Osteocyte (in vitro differentiated cells): ENCODE measurements around the gene LRRC59. TPM values are rescaled to one million over a fixed set of nuclear protein-coding genes. Genes with fewer than 3 reads are reported as not detected.

Experiments
- DNase-seq: peaks from one replicate; pipeline ENCODE4 v3.0.0; 2021; ENCODE audit warnings: mixed read lengths; ENCODE audit not compliant: unreplicated experiment; ENCODE audit errors: extremely low spot score
- H3K27ac Mint-ChIP-seq: one replicate; pipeline ENCODE4 v1.8.0; 2021; ENCODE audit warnings: mild to moderate bottlenecking, mixed read lengths; ENCODE audit not compliant: unreplicated experiment
- H3K27me3 Mint-ChIP-seq: one replicate; pipeline ENCODE4 v1.8.0; 2021; ENCODE audit warnings: mixed read lengths; ENCODE audit not compliant: unreplicated experiment
- H3K36me3 Mint-ChIP-seq: one replicate; pipeline ENCODE4 v1.8.0; 2021; ENCODE audit warnings: mixed read lengths; ENCODE audit not compliant: unreplicated experiment
- H3K4me1 Mint-ChIP-seq: one replicate; pipeline ENCODE4 v1.8.0; 2021; ENCODE audit warnings: mixed read lengths; ENCODE audit not compliant: unreplicated experiment
- H3K4me3 Mint-ChIP-seq: one replicate; pipeline ENCODE4 v1.8.0; 2021; ENCODE audit warnings: mild to moderate bottlenecking, moderate library complexity, mixed read lengths; ENCODE audit not compliant: unreplicated experiment
- H3K9me3 Mint-ChIP-seq: one replicate; pipeline ENCODE4 v1.8.0; 2021; ENCODE audit warnings: mixed read lengths; ENCODE audit not compliant: unreplicated experiment
- CTCF ChIP-seq: fragments of 200-600 bp; sonication (generic); IDR thresholded peaks from 2 replicates; pipeline ENCODE4 v1.5.0; 2021; ENCODE audit warnings: antibody characterized with exemption, mild to moderate bottlenecking, moderate library complexity
- total RNA-seq: library from RNA; stranded (reverse); gene quantifications from 2 replicates; pipeline ENCODE4 v1.2.1, GENCODE V29; 2021

LRRC59 gene
- total RNA-seq, 1 donor from 2014 or later = 87.2 TPM

GRCh38 chr17:50389534-50389933 lies 7.8 kb downstream of the LRRC59 start:
- Mint-ChIP-seq H3K36me3 (peaks cover 59% of the 10 kb centered on the region), H3K27me3 (no peaks in the 10 kb centered on the region), H3K4me3 (no peak overlapping the region), H3K4me1 (peaks cover 20% of the 10 kb centered on the region), H3K9me3 (no peaks in the 10 kb centered on the region), H3K27ac (no peak overlapping the region)
- no peak for TF ChIP-seq CTCF
- DNase-seq = no peak

GRCh38 chr17:50388728-50389127 lies 8.6 kb downstream of the LRRC59 start:
- H3K27ac Mint-ChIP-seq = no peak overlapping the region

DNA sequence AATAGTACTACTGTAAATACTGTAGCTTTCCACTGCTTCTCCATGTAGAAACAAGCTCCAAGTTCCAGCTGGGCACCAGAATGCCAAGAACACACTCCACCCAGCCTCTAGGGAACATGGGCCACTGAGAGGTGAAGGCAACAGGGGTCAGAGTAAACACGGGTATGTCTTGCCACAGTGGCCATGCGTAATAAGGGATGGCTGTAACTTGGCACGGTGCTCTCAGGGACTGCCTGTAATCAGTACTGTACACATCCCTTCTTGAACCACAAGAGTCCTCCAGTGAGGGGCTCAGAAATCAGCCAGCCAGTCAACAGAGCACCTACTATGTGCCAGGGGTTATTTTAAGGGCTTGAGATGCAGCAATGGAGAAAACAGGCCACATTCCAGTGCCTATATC lies 10.8 kb downstream of the LRRC59 start:
- peak overlapping the region; percentile 63 for H3K27ac Mint-ChIP-seq
- peaks cover 54% of the 10 kb centered on the region for H3K36me3 Mint-ChIP-seq

More at GRCh38 chr17:50388728-50389127, 8.6 kb downstream of the LRRC59 start:
- Mint-ChIP-seq H3K4me3 (no peak overlapping the region), H3K4me1 (peaks cover 20% of the 10 kb centered on the region), H3K9me3 (no peaks in the 10 kb centered on the region), H3K36me3 (peaks cover 57% of the 10 kb centered on the region), H3K27me3 (no peaks in the 10 kb centered on the region)
- DNase-seq = no peak
- no peak for TF ChIP-seq CTCF

DNA sequence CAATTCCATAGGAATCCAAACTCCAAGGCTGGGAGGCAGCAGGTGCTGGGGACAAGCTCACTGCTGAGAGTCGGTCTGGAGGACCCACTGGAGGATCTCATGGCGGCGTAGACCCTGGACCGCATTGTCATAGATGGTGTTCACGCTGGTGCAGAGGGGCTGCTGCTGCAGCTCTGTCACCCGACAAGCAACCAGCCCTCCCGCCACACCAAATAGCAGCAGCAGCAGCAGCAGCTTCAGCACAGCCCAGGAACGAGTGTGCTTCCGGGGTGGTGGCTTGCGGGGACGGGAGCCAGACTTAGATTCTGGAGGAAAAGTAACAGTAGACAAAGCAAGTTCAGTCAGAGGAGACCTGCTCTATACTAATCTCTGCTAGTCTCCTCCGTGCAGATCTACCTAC lies 14.4 kb downstream of the LRRC59 start:
- Mint-ChIP-seq H3K27ac (no peak overlapping the region), H3K36me3 (peaks cover 49% of the 10 kb centered on the region), H3K27me3 (no peaks in the 10 kb centered on the region), H3K4me3 (no peak overlapping the region), H3K9me3 (no peaks in the 10 kb centered on the region), H3K4me1 (peaks cover 20% of the 10 kb centered on the region)
- no peak for TF ChIP-seq CTCF
- no peak for DNase-seq

More for the DNA sequence above, 10.8 kb downstream of the LRRC59 start:
- Mint-ChIP-seq H3K4me1 (peaks cover 20% of the 10 kb centered on the region), H3K9me3 (no peaks in the 10 kb centered on the region), H3K27me3 (no peaks in the 10 kb centered on the region), H3K4me3 (no peak overlapping the region)
- no peak for TF ChIP-seq CTCF
- DNase-seq = no peak

DNA sequence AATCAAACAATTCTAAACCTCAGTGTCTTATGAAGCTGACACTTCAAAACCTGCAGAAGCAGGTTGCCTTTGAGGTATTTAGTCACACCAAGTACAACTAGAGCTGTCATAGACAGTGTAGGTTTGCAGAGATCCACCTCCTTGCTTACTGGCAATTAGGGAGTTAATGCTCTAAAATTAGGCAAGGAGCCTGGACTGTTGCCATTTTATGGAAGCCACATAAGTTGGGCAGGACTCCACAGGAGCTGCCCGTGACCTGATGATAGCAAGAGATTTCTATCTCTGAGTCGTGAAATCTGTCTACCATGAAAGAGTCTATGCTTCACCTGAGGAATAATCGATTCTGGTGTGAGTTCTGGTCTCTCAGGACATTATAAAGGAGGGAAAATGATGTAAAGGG lies 15.4 kb downstream of the LRRC59 start:
- H3K4me3 Mint-ChIP-seq = no peak overlapping the region
- no peak for DNase-seq
- TF ChIP-seq CTCF = no peak
- H3K27me3 Mint-ChIP-seq = no peaks in the 10 kb centered on the region
- H3K9me3 Mint-ChIP-seq = no peaks in the 10 kb centered on the region
- no peak overlapping the region for H3K27ac Mint-ChIP-seq
- H3K36me3 Mint-ChIP-seq = peaks cover 39% of the 10 kb centered on the region
- peaks cover 14% of the 10 kb centered on the region for H3K4me1 Mint-ChIP-seq
